ENCODE measurements around the gene RARRES2. TPM values are rescaled to one million over a fixed set of nuclear protein-coding genes. Genes with fewer than 3 reads are reported as not detected.
A peak's percentile ranks its signal among the peaks of the same experiment; 100 is the strongest.

Gene RARRES2
- polyA plus RNA-seq, 1 of the 3 experiments (the other 2 are of a cell fraction) = 0.43 TPM

GRCh38 chr7:150388709-150389531, 47.5 kb upstream of the RARRES2 start:
- no peak overlapping the region for H3K9ac ChIP-seq
- no peaks in the 10 kb centered on the region for H3K9me3 ChIP-seq
- WGBS (ENCODE audit: low lambda C conversion rate) = 95% methylated on average over 17 of the region's 20 CpGs
- peaks cover 2% of the 10 kb centered on the region; the same call in 1 of the 2 replicates for H3K79me2 ChIP-seq (ENCODE audit: insufficient read depth)
- H3K4me3 ChIP-seq (ENCODE audit: low read depth in 2 of 2, low read length in 1 of 2) = no peak overlapping the region
- TF ChIP-seq NRF1 (IDR thresholded peaks at IDR 0.05; ENCODE audit: low read depth, low read length) (no peak), SMC3 (IDR thresholded peaks at IDR 0.05; ENCODE audit: low read depth, low read length) (peak; percentile 22; the same call in 1 of the 2 replicates), RAD21 (IDR thresholded peaks at IDR 0.05; ENCODE audit: low read length) (peak; percentile 55)
- no peak overlapping the region for H2AFZ ChIP-seq (ENCODE audit: low read depth)
- ChIA-PET POLR2A (interaction anchor here (0.8 kb wide), 1 partner anchor 11 kb away, joined by 3 read pairs; no protein-coding TSS in a partner anchor), CTCF (interaction anchor here (0.9 to 1.4 kb wide), 3 partner anchors 12 to 35 kb away, joined by 3 to 4 read pairs (median 4); a partner anchor contains a TSS)
- DNase-seq = no peak
- peaks cover 3 to 7% of the 10 kb centered on the region in 2 experiments for H3K36me3 ChIP-seq (replicated peaks in 1 of 2; ENCODE audit: control insufficient read depth in 1 of 2, insufficient read depth in 2 of 2, low read length in 1 of 2)
- H3K4me1 ChIP-seq (ENCODE audit: control insufficient read depth in 1 of 2, insufficient read depth in 2 of 2, low read depth in 1 of 2, low read length in 1 of 2) = peaks cover 0 to 28% of the 10 kb centered on the region in 2 experiments; a peak in 2 of 4 replicates
- peaks cover 13% of the 10 kb centered on the region for H3F3A ChIP-seq (replicated peaks; ENCODE audit: insufficient read depth)
- no peaks in the 10 kb centered on the region for H3K9me2 ChIP-seq
- H4K20me1 ChIP-seq (ENCODE audit: insufficient read depth) = peaks cover under 1% of the 10 kb centered on the region; the same call in 1 of the 2 replicates
- no peaks in the 10 kb centered on the region for H3K27me3 ChIP-seq (ENCODE audit: insufficient read depth)
- no peak overlapping the region for H3K27ac ChIP-seq (ENCODE audit: low read depth in 2 of 2, low read length in 1 of 2)
- H3K4me2 ChIP-seq = no peak overlapping the region

- Histone ChIP-seq H3K79me2 (ENCODE audit: insufficient read depth) (peaks cover 8% of the 10 kb centered on the region), H3K9me3 (no peaks in the 10 kb centered on the region), H4K20me1 (ENCODE audit: insufficient read depth) (peaks cover 7% of the 10 kb centered on the region; the same call in 1 of the 2 replicates), H3K4me2 (no peak overlapping the region), H3F3A (replicated peaks; ENCODE audit: insufficient read depth) (peaks cover 13% of the 10 kb centered on the region), H3K9me2 (no peaks in the 10 kb centered on the region), H3K27ac (ENCODE audit: low read depth in 2 of 2, low read length in 1 of 2) (no peak overlapping the region), H3K9ac (no peak overlapping the region), H2AFZ (ENCODE audit: low read depth) (no peak overlapping the region), H3K27me3 (ENCODE audit: insufficient read depth) (no peaks in the 10 kb centered on the region), H3K4me1 (ENCODE audit: control insufficient read depth in 1 of 2, insufficient read depth in 2 of 2, low read depth in 1 of 2, low read length in 1 of 2) (peaks cover 0 to 34% of the 10 kb centered on the region in 2 experiments; a peak in 2 of 4 replicates), H3K4me3 (ENCODE audit: low read depth in 2 of 2, low read length in 1 of 2) (no peak overlapping the region), H3K36me3 (replicated peaks in 1 of 2; ENCODE audit: control insufficient read depth in 1 of 2, insufficient read depth in 2 of 2, low read length in 1 of 2) (peaks cover 3 to 7% of the 10 kb centered on the region in 2 experiments)
- CTCF ChIA-PET = interaction anchor here (0.7 to 1.4 kb wide), 3 partner anchors 13 to 17 kb away, joined by 3 to 4 read pairs (median 4); a partner anchor contains a TSS
- WGBS (ENCODE audit: low lambda C conversion rate) = 97% methylated on average over 7 of the region's 7 CpGs
- DNase-seq = no peak
- POLR2A ChIA-PET = no interaction called here
- no peak for TF ChIP-seq RXRA (IDR thresholded peaks at IDR 0.05; ENCODE audit: borderline replicate concordance, low read depth)
- no peak for TF ChIP-seq RCOR1 (IDR thresholded peaks at IDR 0.05; ENCODE audit: low read length)
- no peak for TF ChIP-seq ZBTB33 (IDR thresholded peaks at IDR 0.05; ENCODE audit: borderline replicate concordance, low read depth)
- no peak for TF ChIP-seq YY1 (IDR thresholded peaks at IDR 0.05; ENCODE audit: low read depth)
- TF ChIP-seq MEF2A (IDR thresholded peaks at IDR 0.05; ENCODE audit: borderline replicate concordance, low read depth) = no peak
- no peak for TF ChIP-seq POLR2AphosphoS5 (IDR thresholded peaks at IDR 0.05; ENCODE audit: low read depth, low read length)
- TF ChIP-seq CHD2 (IDR thresholded peaks at IDR 0.05; ENCODE audit: low read length, partially characterized antibody) = no peak
- no peak for TF ChIP-seq JUND (IDR thresholded peaks at IDR 0.05)
- no peak for TF ChIP-seq MAX (IDR thresholded peaks at IDR 0.05; ENCODE audit: low read depth)
- TF ChIP-seq NRF1 (IDR thresholded peaks at IDR 0.05; ENCODE audit: low read depth, low read length) = no peak
- no peak for TF ChIP-seq SMC3 (IDR thresholded peaks at IDR 0.05; ENCODE audit: low read depth, low read length)
- no peak for TF ChIP-seq TAF1 (IDR thresholded peaks at IDR 0.05; ENCODE audit: borderline replicate concordance, low read depth, low read length)
- TF ChIP-seq EP300 (IDR thresholded peaks at IDR 0.05; ENCODE audit: borderline replicate concordance in 1 of 2, low read depth in 1 of 2, low read length in 1 of 2) = no peak
- no peak for TF ChIP-seq CTCF (IDR thresholded peaks at IDR 0.05)
- no peak for TF ChIP-seq MXI1 (IDR thresholded peaks at IDR 0.05; ENCODE audit: low read depth, low read length)
- no peak for TF ChIP-seq TEAD4 (IDR thresholded peaks at IDR 0.05; ENCODE audit: borderline replicate concordance, insufficient read depth)
- TF ChIP-seq GATA2 (CRISPR knock-in tag; IDR thresholded peaks at IDR 0.05) = no peak
- TF ChIP-seq FOXM1 (IDR thresholded peaks at IDR 0.05; ENCODE audit: low read depth) = no peak
Measured at GRCh38 chr7:150388306-150388705, 46.9 kb upstream of the RARRES2 start.

Measured in SK-N-SH (cell line).